ENCODE data around the gene ZMYM4. TPM values are rescaled to one million over a fixed set of nuclear protein-coding genes. Genes with fewer than 3 reads are reported as not detected.

Gene ZMYM4
- total RNA-seq, 1 donor from 2014 or later = 32.6 TPM

GRCh38 chr1:35350872-35351271, 82.4 kb downstream of the ZMYM4 start:
- Histone ChIP-seq H3K4me3 (no peak overlapping the region), H3K27ac (replicated peaks) (peak overlapping the region; percentile 63), H3K36me3 (peaks cover 3% of the 10 kb centered on the region), H3K9me3 (replicated peaks) (no peaks in the 10 kb centered on the region), H3K27me3 (ENCODE audit: low read depth) (no peaks in the 10 kb centered on the region), H3K4me1 (peaks cover 27% of the 10 kb centered on the region)
- no peak for TF ChIP-seq CTCF (IDR thresholded peaks at IDR 0.05; ENCODE audit: borderline replicate concordance)
- intact Hi-C loops (cut with micrococcal nuclease) = no loop called here
- DNase-seq = no peak

- TF ChIP-seq CTCF (IDR thresholded peaks at IDR 0.05; ENCODE audit: borderline replicate concordance) = no peak
- peaks cover 20% of the 10 kb centered on the region for H3K4me1 ChIP-seq
- H3K36me3 ChIP-seq = peaks cover 20% of the 10 kb centered on the region
- DNase-seq = no peak
- H3K27me3 ChIP-seq (ENCODE audit: low read depth) = no peaks in the 10 kb centered on the region
- H3K4me3 ChIP-seq = no peak overlapping the region
- peak overlapping the region; percentile 24 for H3K27ac ChIP-seq (replicated peaks)
- no peaks in the 10 kb centered on the region for H3K9me3 ChIP-seq (replicated peaks)
- intact Hi-C loops (cut with micrococcal nuclease) = no loop called here
Measured at GRCh38 chr1:35359995-35360394, 91.5 kb downstream of the ZMYM4 start.

- intact Hi-C loops (cut with micrococcal nuclease) = no loop called here
- H3K4me1 ChIP-seq = peaks cover 20% of the 10 kb centered on the region
- TF ChIP-seq CTCF (IDR thresholded peaks at IDR 0.05; ENCODE audit: borderline replicate concordance) = no peak
- no peaks in the 10 kb centered on the region for H3K27me3 ChIP-seq (ENCODE audit: low read depth)
- peaks cover 20% of the 10 kb centered on the region for H3K36me3 ChIP-seq
- no peaks in the 10 kb centered on the region for H3K9me3 ChIP-seq (replicated peaks)
- no peak for DNase-seq
- no peak overlapping the region for H3K27ac ChIP-seq (replicated peaks)
- no peak overlapping the region for H3K4me3 ChIP-seq
Measured at GRCh38 chr1:35361638-35362037, 93.1 kb downstream of the ZMYM4 start.

GRCh38 chr1:35364741-35365140, 96.2 kb downstream of the ZMYM4 start:
- intact Hi-C loops (cut with micrococcal nuclease) = no loop called here
- no peak for TF ChIP-seq CTCF (IDR thresholded peaks at IDR 0.05; ENCODE audit: borderline replicate concordance)
- Histone ChIP-seq H3K4me1 (peaks cover 27% of the 10 kb centered on the region), H3K9me3 (replicated peaks) (no peaks in the 10 kb centered on the region), H3K27ac (replicated peaks) (no peak overlapping the region), H3K4me3 (no peak overlapping the region), H3K36me3 (peaks cover 20% of the 10 kb centered on the region), H3K27me3 (ENCODE audit: low read depth) (no peaks in the 10 kb centered on the region)
- no peak for DNase-seq

- Histone ChIP-seq H3K27me3 (ENCODE audit: low read depth) (no peaks in the 10 kb centered on the region), H3K36me3 (peaks cover 5% of the 10 kb centered on the region), H3K9me3 (replicated peaks) (no peaks in the 10 kb centered on the region), H3K4me3 (no peak overlapping the region), H3K4me1 (peaks cover 33% of the 10 kb centered on the region), H3K27ac (replicated peaks) (no peak overlapping the region)
- intact Hi-C loops (cut with micrococcal nuclease) = no loop called here
- TF ChIP-seq CTCF (IDR thresholded peaks at IDR 0.05; ENCODE audit: borderline replicate concordance) = no peak
- no peak for DNase-seq
Measured at GRCh38 chr1:35367914-35368313, 99.4 kb downstream of the ZMYM4 start.

Measured in left ventricle myocardium inferior (tissue), 1 donor.